ENCODE measurements around the gene SAP25. TPM values are rescaled to one million over a fixed set of nuclear protein-coding genes. Genes with fewer than 3 reads are reported as not detected.
A peak's percentile ranks its signal among the peaks of the same experiment; 100 is the strongest.

The SAP25 gene
- polyA plus RNA-seq, 3 donors: 67.2 TPM; not detected in 2

DNA sequence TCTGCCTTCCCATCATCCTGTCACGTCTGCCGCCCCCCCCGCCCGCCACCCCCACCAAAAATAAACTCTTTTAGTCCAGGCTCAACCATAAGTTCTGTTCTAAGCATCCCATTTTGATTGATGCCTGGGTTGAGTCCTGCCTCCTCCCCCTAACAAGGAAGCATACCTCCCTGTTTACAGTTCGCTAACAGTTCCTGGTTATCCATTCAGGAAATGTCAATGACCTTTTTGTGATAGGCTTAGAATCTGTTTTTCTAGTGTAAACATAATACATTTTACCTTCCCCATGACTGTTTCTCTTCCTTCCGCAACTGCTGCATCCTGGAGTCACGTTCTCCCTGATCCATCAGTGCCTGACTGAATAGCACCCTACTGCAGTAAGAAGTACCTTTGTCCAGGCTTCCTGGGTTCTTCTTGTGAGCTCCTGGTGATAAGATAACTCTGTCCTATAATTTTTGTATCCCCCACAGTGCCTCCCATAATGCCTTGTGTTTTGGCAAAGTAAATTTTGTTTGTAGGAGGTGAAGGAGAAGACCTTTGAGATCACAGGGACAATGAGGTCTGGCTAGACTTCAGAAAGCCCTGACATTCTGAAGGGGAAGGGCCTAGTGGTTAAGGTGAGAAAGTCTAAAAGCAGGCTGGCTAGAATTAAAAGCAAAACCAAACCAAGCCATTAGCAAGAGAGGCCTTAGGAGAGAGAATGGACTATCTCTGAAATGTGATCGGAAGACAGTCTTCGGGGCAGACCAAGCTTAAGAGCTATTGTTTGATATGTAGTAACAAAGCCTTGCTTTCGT lies 27.4 kb downstream of the SAP25 start:
- Histone ChIP-seq H3K9ac (ENCODE audit: insufficient read depth, low read length, poor library complexity, severe bottlenecking) (no peak overlapping the region), H4K20me1 (ENCODE audit: insufficient read depth, low read length) (no peaks in the 10 kb centered on the region), H3K27me3 (ENCODE audit: control insufficient read depth in 2 of 2, insufficient read depth in 2 of 2, low read length in 2 of 2) (no peaks in the 10 kb centered on the region), H3K27ac (ENCODE audit: low read depth in 1 of 2, low read length in 2 of 2) (no peak overlapping the region), H3K4me3 (replicated peaks in 1 of 3; ENCODE audit: low read depth in 2 of 3, low read length in 3 of 3) (no peak overlapping the region), H3K4me1 (ENCODE audit: control insufficient read depth in 1 of 2, insufficient read depth in 2 of 2, low read length in 2 of 2) (peaks cover 10 to 24% of the 10 kb centered on the region in 2 donors), H2AFZ (ENCODE audit: insufficient read depth, low read depth, low read length, poor library complexity, severe bottlenecking) (no peak overlapping the region), H3K79me2 (ENCODE audit: insufficient read depth, low read length) (no peaks in the 10 kb centered on the region), H3K36me3 (replicated peaks in 1 of 2; ENCODE audit: control insufficient read depth in 1 of 2, insufficient read depth in 2 of 2, low read length in 2 of 2) (no peaks in the 10 kb centered on the region), H3K4me2 (replicated peaks; ENCODE audit: extremely low read depth, low read length, poor library complexity, severe bottlenecking) (no peak overlapping the region), H3K9me3 (replicated peaks in 1 of 2; ENCODE audit: control insufficient read depth in 1 of 2, insufficient read depth in 1 of 2, low read length in 2 of 2) (no peaks in the 10 kb centered on the region)
- peaks cover 20% of the 10 kb centered on the region for H3K4me1 Mint-ChIP-seq
- WGBS (ENCODE audit: insufficient coverage): 88% methylated on average over 5 of the region's 10 CpGs
- intact Hi-C loops (cut with micrococcal nuclease): loop anchor here in 1 of 2 donors (5.0 kb wide), 1 partner anchor 34 kb away; no protein-coding TSS in a partner anchor
- DNase-seq: no peak
- H3K27me3 Mint-ChIP-seq (ENCODE audit: low read depth in 3 of 3): peaks cover 0 to 2% (median 1%) of the 10 kb centered on the region in 3 donors
- no peak overlapping the region for H3K4me3 Mint-ChIP-seq
- TF ChIP-seq, protein P1, sequence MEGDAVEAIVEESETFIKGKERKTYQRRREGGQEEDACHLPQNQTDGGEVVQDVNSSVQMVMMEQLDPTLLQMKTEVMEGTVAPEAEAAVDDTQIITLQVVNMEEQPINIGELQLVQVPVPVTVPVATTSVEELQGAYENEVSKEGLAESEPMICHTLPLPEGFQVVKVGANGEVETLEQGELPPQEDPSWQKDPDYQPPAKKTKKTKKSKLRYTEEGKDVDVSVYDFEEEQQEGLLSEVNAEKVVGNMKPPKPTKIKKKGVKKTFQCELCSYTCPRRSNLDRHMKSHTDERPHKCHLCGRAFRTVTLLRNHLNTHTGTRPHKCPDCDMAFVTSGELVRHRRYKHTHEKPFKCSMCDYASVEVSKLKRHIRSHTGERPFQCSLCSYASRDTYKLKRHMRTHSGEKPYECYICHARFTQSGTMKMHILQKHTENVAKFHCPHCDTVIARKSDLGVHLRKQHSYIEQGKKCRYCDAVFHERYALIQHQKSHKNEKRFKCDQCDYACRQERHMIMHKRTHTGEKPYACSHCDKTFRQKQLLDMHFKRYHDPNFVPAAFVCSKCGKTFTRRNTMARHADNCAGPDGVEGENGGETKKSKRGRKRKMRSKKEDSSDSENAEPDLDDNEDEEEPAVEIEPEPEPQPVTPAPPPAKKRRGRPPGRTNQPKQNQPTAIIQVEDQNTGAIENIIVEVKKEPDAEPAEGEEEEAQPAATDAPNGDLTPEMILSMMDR (IDR thresholded peaks at IDR 0.05): no peak
- peak overlapping the region in 1 of 7 donors; percentile 75 for H3K27ac Mint-ChIP-seq
- peaks cover 0 to 4% of the 10 kb centered on the region in 2 donors for H3K36me3 Mint-ChIP-seq
- peaks cover 0 to 2% (median 0%) of the 10 kb centered on the region in 7 donors for H3K9me3 Mint-ChIP-seq

DNA sequence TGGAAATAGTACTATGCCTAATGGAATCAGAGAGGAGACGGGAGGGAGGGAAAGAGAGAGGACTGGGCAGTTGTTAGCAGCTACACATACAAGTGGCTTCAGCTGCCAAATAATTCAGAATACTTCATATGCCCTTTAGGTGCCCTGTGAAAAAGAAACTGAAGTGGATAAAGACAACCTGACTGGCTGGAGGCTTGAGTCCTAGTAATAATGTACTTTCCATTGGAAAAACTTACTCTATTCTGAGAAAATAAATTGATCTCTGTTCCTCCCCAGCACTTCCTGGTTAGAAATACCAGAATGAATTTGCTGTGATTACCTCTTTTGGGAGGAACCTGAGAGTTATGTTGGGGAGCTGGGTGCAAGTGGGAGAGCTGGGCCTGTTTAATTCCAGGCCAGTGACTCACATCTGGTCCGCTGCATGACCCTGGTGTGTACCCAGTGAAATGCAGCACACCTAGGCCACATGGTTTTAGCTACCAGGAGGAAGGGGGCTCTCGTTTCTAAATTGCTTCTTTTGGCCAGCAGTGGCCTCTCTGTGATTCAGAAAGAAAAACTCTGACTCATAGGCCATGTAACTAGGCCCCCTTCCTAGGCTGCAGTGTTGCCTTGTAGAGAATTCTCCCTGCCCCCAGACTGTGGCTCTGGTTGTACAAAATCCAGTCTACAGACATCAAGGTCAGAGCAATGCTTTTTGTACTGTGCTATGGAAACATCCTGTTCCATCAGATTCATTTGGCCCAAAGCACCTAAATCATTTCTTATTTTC lies 28.2 kb downstream of the SAP25 start:
- Histone ChIP-seq H3K27me3 (ENCODE audit: control insufficient read depth in 2 of 2, insufficient read depth in 2 of 2, low read length in 2 of 2) (no peaks in the 10 kb centered on the region), H2AFZ (ENCODE audit: insufficient read depth, low read depth, low read length, poor library complexity, severe bottlenecking) (no peak overlapping the region), H4K20me1 (ENCODE audit: insufficient read depth, low read length) (no peaks in the 10 kb centered on the region), H3K4me1 (ENCODE audit: control insufficient read depth in 1 of 2, insufficient read depth in 2 of 2, low read length in 2 of 2) (peaks cover 9 to 22% of the 10 kb centered on the region in 2 donors), H3K9me3 (replicated peaks in 1 of 2; ENCODE audit: control insufficient read depth in 1 of 2, insufficient read depth in 1 of 2, low read length in 2 of 2) (no peaks in the 10 kb centered on the region), H3K79me2 (ENCODE audit: insufficient read depth, low read length) (no peaks in the 10 kb centered on the region), H3K9ac (ENCODE audit: insufficient read depth, low read length, poor library complexity, severe bottlenecking) (no peak overlapping the region), H3K27ac (ENCODE audit: low read depth in 1 of 2, low read length in 2 of 2) (peak overlapping the region in 1 of 2 donors; percentile 12), H3K4me3 (replicated peaks in 1 of 3; ENCODE audit: low read depth in 2 of 3, low read length in 3 of 3) (no peak overlapping the region), H3K36me3 (replicated peaks in 1 of 2; ENCODE audit: control insufficient read depth in 1 of 2, insufficient read depth in 2 of 2, low read length in 2 of 2) (no peaks in the 10 kb centered on the region), H3K4me2 (replicated peaks; ENCODE audit: extremely low read depth, low read length, poor library complexity, severe bottlenecking) (no peak overlapping the region)
- Mint-ChIP-seq H3K4me3 (no peak overlapping the region), H3K36me3 (peaks cover 0 to 3% of the 10 kb centered on the region in 2 donors), H3K9me3 (peaks cover 0 to 2% (median 0%) of the 10 kb centered on the region in 7 donors), H3K4me1 (peaks cover 18% of the 10 kb centered on the region), H3K27me3 (ENCODE audit: low read depth in 3 of 3) (peaks cover 0 to 2% (median 1%) of the 10 kb centered on the region in 3 donors), H3K27ac (no peak overlapping the region)
- intact Hi-C loops (cut with micrococcal nuclease): loop anchor here in 1 of 2 donors (5.0 kb wide), 1 partner anchor 33 kb away; no protein-coding TSS in a partner anchor
- 58% methylated on average over 2 of the region's 3 CpGs for WGBS (ENCODE audit: insufficient coverage)
- TF ChIP-seq, protein P1 (IDR thresholded peaks at IDR 0.05): no peak
- DNase-seq: peak in 2 of 3 donors; percentile 10 to 27

Measured in CD14-positive monocyte (primary cell).